Uterus (tissue), 4 donors: ENCODE results near the gene CLOCK. TPM values are rescaled to one million over a fixed set of nuclear protein-coding genes. Genes with fewer than 3 reads are reported as not detected.

ENCODE experiments used
- DNase-seq, 2 donors: peaks; one replicate each; pipeline ENCODE4 v3.0.0-alpha.2; 2019 to 2020
- H3K27ac ChIP-seq, 2 donors: fragments of 200-600 bp; sonication (generic); 1 replicate in 1 of 2; 2 replicates in 1 of 2; pipeline ENCODE4 v1.5.1; 2016 to 2018
- H3K27me3 ChIP-seq, 2 donors: fragments of 200-600 bp; sonication (generic); one replicate each; pipeline ENCODE4 v1.5.1; 2018 to 2019; ENCODE audit warnings: control low read depth in 1 of 2
- H3K36me3 ChIP-seq, 2 donors: fragments of 200-600 bp; sonication (generic); one replicate each; pipeline ENCODE4 v1.5.1; 2019; ENCODE audit warnings: control low read depth in 1 of 2
- H3K4me1 ChIP-seq, 2 donors: fragments of 200-600 bp; sonication (generic); one replicate each; pipeline ENCODE4 v1.5.1; 2018 to 2019; ENCODE audit warnings: control low read depth in 1 of 2
- H3K4me3 ChIP-seq, 2 donors: fragments of 200-600 bp; sonication (generic); 1 replicate in 1 of 2; 2 replicates in 1 of 2; pipeline ENCODE4 v1.5.1; 2018 to 2019; ENCODE audit warnings: mild to moderate bottlenecking in 1 of 2
- H3K9me3 ChIP-seq, 2 donors: fragments of 200-600 bp; sonication (generic); one replicate each; pipeline ENCODE4 v1.5.1; 2019; ENCODE audit warnings: control low read depth in 1 of 2
- CTCF ChIP-seq, 4 experiments: fragments of 200-600 bp in 2 of 4; fragments of 450-650 bp in 2 of 4; sonication (generic) in 2 of 4; IDR thresholded peaks; one replicate each; pipeline ENCODE4 v1.5.1; 2016 to 2019; ENCODE audit warnings: antibody characterized with exemption in 4 of 4, mild to moderate bottlenecking in 2 of 4, moderate library complexity in 1 of 4
- POLR2A ChIP-seq, 2 donors: fragments of 450-650 bp; IDR thresholded peaks; one replicate each; pipeline ENCODE4 v1.6.1; 2016; ENCODE audit warnings: antibody characterized with exemption in 2 of 2, mild to moderate bottlenecking in 1 of 2, moderate library complexity in 1 of 2
- intact Hi-C: fragments of 100-400 bp; cut with DNase I; formaldehyde crosslinking; loops from one replicate; pipeline ENCODE4 v1.15.1; 2023; ENCODE audit warnings: low total_unique reads
- total RNA-seq, 4 donors: library from RNA; depleted of rRNA in 3 of 4; stranded (reverse); fragments of >200 nt in 3 of 4; gene quantifications; one replicate each; pipeline versions ENCODE4 v1.1.0 to v1.2.4, GENCODE V29; 2014 to 2023
- donor health status: DM: yes; HTN: yes; CAD: no.

CLOCK gene
- total RNA-seq, 4 donors from 2014 or later, result 13.3 to 60.3 (median 29.1) TPM

- no peak overlapping the region for H3K27ac ChIP-seq
- no peaks in the 10 kb centered on the region for H3K36me3 ChIP-seq
- TF ChIP-seq POLR2A (IDR thresholded peaks at IDR 0.05) (no peak), CTCF (IDR thresholded peaks at IDR 0.05) (no peak)
- H3K27me3 ChIP-seq, result no peaks in the 10 kb centered on the region
- no peaks in the 10 kb centered on the region for H3K4me1 ChIP-seq
- H3K4me3 ChIP-seq, result no peak overlapping the region
- intact Hi-C loops, result no loop called here
- no peaks in the 10 kb centered on the region for H3K9me3 ChIP-seq
- DNase-seq, result no peak
Measured at GRCh38 chr4:55517526-55518229, 29.0 kb downstream of the CLOCK start.

- no peaks in the 10 kb centered on the region for H3K36me3 ChIP-seq
- H3K4me1 ChIP-seq, result no peaks in the 10 kb centered on the region
- no peak overlapping the region for H3K4me3 ChIP-seq
- no peak overlapping the region for H3K27ac ChIP-seq
- DNase-seq, result no peak
- H3K27me3 ChIP-seq, result no peaks in the 10 kb centered on the region
- H3K9me3 ChIP-seq, result no peaks in the 10 kb centered on the region
- intact Hi-C loops, result no loop called here
- TF ChIP-seq POLR2A (IDR thresholded peaks at IDR 0.05) (no peak), CTCF (IDR thresholded peaks at IDR 0.05) (no peak)
Measured at GRCh38 chr4:55512922-55513571, 33.7 kb downstream of the CLOCK start.

GRCh38 chr4:55512077-55512476 is 34.6 kb downstream of the CLOCK start:
- H3K36me3 ChIP-seq, result no peaks in the 10 kb centered on the region
- H3K9me3 ChIP-seq, result no peaks in the 10 kb centered on the region
- intact Hi-C loops, result no loop called here
- H3K27me3 ChIP-seq, result no peaks in the 10 kb centered on the region
- DNase-seq, result no peak
- TF ChIP-seq CTCF (IDR thresholded peaks at IDR 0.05), result no peak
- no peak for TF ChIP-seq POLR2A (IDR thresholded peaks at IDR 0.05)
- H3K4me1 ChIP-seq, result no peaks in the 10 kb centered on the region
- no peak overlapping the region for H3K4me3 ChIP-seq
- H3K27ac ChIP-seq, result no peak overlapping the region

- intact Hi-C loops, result no loop called here
- Histone ChIP-seq H3K36me3 (no peaks in the 10 kb centered on the region), H3K9me3 (no peaks in the 10 kb centered on the region), H3K27ac (no peak overlapping the region), H3K27me3 (no peaks in the 10 kb centered on the region), H3K4me1 (no peaks in the 10 kb centered on the region), H3K4me3 (no peak overlapping the region)
- DNase-seq, result no peak
- TF ChIP-seq POLR2A (IDR thresholded peaks at IDR 0.05) (no peak), CTCF (IDR thresholded peaks at IDR 0.05) (no peak)
Measured at GRCh38 chr4:55510685-55511084, 36.0 kb downstream of the CLOCK start.

GRCh38 chr4:55509266-55509665 is 37.4 kb downstream of the CLOCK start:
- H3K27me3 ChIP-seq, result no peaks in the 10 kb centered on the region
- no peak for DNase-seq
- H3K4me3 ChIP-seq, result no peak overlapping the region
- no peak for TF ChIP-seq POLR2A (IDR thresholded peaks at IDR 0.05)
- TF ChIP-seq CTCF (IDR thresholded peaks at IDR 0.05), result no peak
- H3K4me1 ChIP-seq, result no peaks in the 10 kb centered on the region
- H3K27ac ChIP-seq, result no peak overlapping the region
- no peaks in the 10 kb centered on the region for H3K36me3 ChIP-seq
- H3K9me3 ChIP-seq, result no peaks in the 10 kb centered on the region
- intact Hi-C loops, result no loop called here
